HT-29 (cell line): ENCODE data around the gene CLEC3B. TPM values are rescaled to one million over a fixed set of nuclear protein-coding genes. Genes with fewer than 3 reads are reported as not detected.
"Not testable (repeated sequence)": the region's sequence is repeated elsewhere in the genome, so short reads cannot be mapped to it uniquely, and the experiment has no call there.

ENCODE experiments used
- DNase-seq: peaks from one replicate; pipeline ENCODE4 v3.0.0-alpha.2; 2015; ENCODE audit warnings: low spot score
- total RNA-seq: library from RNA; depleted of rRNA; stranded (reverse); fragments of >200 nt; shearing (Covaris generic); gene quantifications from 2 replicates; pipeline ENCODE4 v1.2.3, GENCODE V29; 2014; rRNA removed

CLEC3B gene
- total RNA-seq, result not detected in 2 replicates

- DNase-seq, result no peak
Observed at GRCh38 chr3:45026038-45026437, at the start of gene CLEC3B. TSS of gene CLEC3B (plus strand) at chr3:45026303. CDS start at chr3:45026363, 60 bp downstream.

- no peak for DNase-seq
Observed at GRCh38 chr3:44981220-44981619, 44.9 kb upstream of the CLEC3B start.

- DNase-seq, result no peak
Observed at GRCh38 chr3:44981751-44982150, 44.4 kb upstream of the CLEC3B start.

- DNase-seq, result no peak
Observed at GRCh38 chr3:44982817-44983216, 43.3 kb upstream of the CLEC3B start.

GRCh38 chr3:44983484-44983941 is 42.6 kb upstream of the CLEC3B start:
- no peak for DNase-seq

GRCh38 chr3:44984335-44984734 is 41.8 kb upstream of the CLEC3B start:
- DNase-seq, result no peak

GRCh38 chr3:44986330-44986729 is 39.8 kb upstream of the CLEC3B start:
- DNase-seq, result not testable (repeated sequence)

GRCh38 chr3:44987332-44987731 is 38.8 kb upstream of the CLEC3B start:
- no peak for DNase-seq

- DNase-seq, result no peak
Observed at GRCh38 chr3:44988073-44988472, 38.0 kb upstream of the CLEC3B start.

GRCh38 chr3:44989141-44989540 is 37.0 kb upstream of the CLEC3B start:
- no peak for DNase-seq

GRCh38 chr3:44989636-44990373 is 36.3 kb upstream of the CLEC3B start:
- no peak for DNase-seq

GRCh38 chr3:44991326-44991725 is 34.8 kb upstream of the CLEC3B start:
- no peak for DNase-seq

- DNase-seq, result peak; percentile 40
Observed at GRCh38 chr3:44992555-44993470, 33.3 kb upstream of the CLEC3B start.

GRCh38 chr3:44993471-44994205 is 32.5 kb upstream of the CLEC3B start:
- DNase-seq, result peak; percentile 56

- no peak for DNase-seq
Observed at GRCh38 chr3:44995142-44995770, 30.8 kb upstream of the CLEC3B start.

GRCh38 chr3:44996556-44996969 is 29.5 kb upstream of the CLEC3B start:
- no peak for DNase-seq

GRCh38 chr3:44999782-45000181 is 26.3 kb upstream of the CLEC3B start:
- no peak for DNase-seq

GRCh38 chr3:45000823-45001222 is 25.3 kb upstream of the CLEC3B start:
- no peak for DNase-seq

GRCh38 chr3:45001738-45002137 is 24.4 kb upstream of the CLEC3B start:
- DNase-seq, result no peak

GRCh38 chr3:45002139-45002660 is 23.9 kb upstream of the CLEC3B start:
- no peak for DNase-seq

- no peak for DNase-seq
Observed at GRCh38 chr3:45002720-45003119, 23.4 kb upstream of the CLEC3B start.
